ENCODE data around the gene BSN. TPM values are rescaled to one million over a fixed set of nuclear protein-coding genes. Genes with fewer than 3 reads are reported as not detected.

BSN gene
- total and polyA plus RNA-seq, 2 experiments from 2014 or later, result 0.50 to 5.1 TPM

DNA sequence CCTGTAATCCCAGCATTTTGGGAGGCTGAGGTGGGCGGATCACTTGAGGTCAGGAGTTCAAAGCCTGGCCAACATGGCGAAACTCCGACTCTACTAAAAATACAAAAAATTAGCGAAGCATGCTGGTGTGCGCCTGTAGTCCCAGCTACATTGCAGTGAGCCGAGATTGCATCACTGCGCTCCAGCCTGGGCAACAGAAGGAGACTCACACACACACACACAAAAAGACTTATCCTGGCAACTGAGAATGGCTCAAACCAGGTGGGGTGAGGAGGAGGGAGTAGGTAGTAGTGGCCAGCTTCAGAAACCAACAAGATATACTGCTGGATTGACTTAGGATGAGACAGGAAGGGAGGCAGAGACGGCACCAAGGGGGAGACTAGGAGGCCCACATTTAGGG, 66.5 kb downstream of the BSN start:
- no peaks in the 10 kb centered on the region for H3K36me3 ChIP-seq (ENCODE audit: insufficient read depth)
- ATAC-seq, result no peak

More for the DNA sequence above, 66.5 kb downstream of the BSN start:
- Mint-ChIP-seq H3K9me3 (no peaks in the 10 kb centered on the region; the same call in 2 of the 3 replicates), H3K4me3 (no peak overlapping the region), H3K27ac (no peak overlapping the region; the same call in 1 of the 2 replicates), H3K27me3 (ENCODE audit: insufficient read depth, low read depth, poor library complexity) (peaks cover 5% of the 10 kb centered on the region), H3K4me1 (peaks cover 15% of the 10 kb centered on the region), H3K36me3 (ENCODE audit: low read depth) (no peaks in the 10 kb centered on the region; the same call in 2 of the 3 replicates)
- no peak overlapping the region for H2AFZ ChIP-seq
- H3K79me2 ChIP-seq (replicated peaks; ENCODE audit: insufficient read depth), result no peaks in the 10 kb centered on the region
- no peak overlapping the region for H3K4me2 ChIP-seq
- no peaks in the 10 kb centered on the region; the same call in 1 of the 2 replicates for H3K9me2 ChIP-seq (ENCODE audit: insufficient read depth)
- H4K20me1 ChIP-seq (replicated peaks; ENCODE audit: insufficient read depth), result no peaks in the 10 kb centered on the region; the same call in 1 of the 2 replicates
- no peaks in the 10 kb centered on the region for H3K27me3 ChIP-seq (ENCODE audit: insufficient read depth)
- no peak for DNase-seq (ENCODE audit: low spot score)
- H3K27ac ChIP-seq (ENCODE audit: low read depth), result no peak overlapping the region
- no peak overlapping the region for H3K4me3 ChIP-seq
- H3K4me1 ChIP-seq (ENCODE audit: insufficient read depth), result peaks cover 9% of the 10 kb centered on the region
- H3F3A ChIP-seq (replicated peaks; ENCODE audit: low read depth), result no peaks in the 10 kb centered on the region
- no peak for TF ChIP-seq JUNB (IDR thresholded peaks at IDR 0.05; ENCODE audit: unreplicated experiment)
- TF ChIP-seq, protein P1, sequence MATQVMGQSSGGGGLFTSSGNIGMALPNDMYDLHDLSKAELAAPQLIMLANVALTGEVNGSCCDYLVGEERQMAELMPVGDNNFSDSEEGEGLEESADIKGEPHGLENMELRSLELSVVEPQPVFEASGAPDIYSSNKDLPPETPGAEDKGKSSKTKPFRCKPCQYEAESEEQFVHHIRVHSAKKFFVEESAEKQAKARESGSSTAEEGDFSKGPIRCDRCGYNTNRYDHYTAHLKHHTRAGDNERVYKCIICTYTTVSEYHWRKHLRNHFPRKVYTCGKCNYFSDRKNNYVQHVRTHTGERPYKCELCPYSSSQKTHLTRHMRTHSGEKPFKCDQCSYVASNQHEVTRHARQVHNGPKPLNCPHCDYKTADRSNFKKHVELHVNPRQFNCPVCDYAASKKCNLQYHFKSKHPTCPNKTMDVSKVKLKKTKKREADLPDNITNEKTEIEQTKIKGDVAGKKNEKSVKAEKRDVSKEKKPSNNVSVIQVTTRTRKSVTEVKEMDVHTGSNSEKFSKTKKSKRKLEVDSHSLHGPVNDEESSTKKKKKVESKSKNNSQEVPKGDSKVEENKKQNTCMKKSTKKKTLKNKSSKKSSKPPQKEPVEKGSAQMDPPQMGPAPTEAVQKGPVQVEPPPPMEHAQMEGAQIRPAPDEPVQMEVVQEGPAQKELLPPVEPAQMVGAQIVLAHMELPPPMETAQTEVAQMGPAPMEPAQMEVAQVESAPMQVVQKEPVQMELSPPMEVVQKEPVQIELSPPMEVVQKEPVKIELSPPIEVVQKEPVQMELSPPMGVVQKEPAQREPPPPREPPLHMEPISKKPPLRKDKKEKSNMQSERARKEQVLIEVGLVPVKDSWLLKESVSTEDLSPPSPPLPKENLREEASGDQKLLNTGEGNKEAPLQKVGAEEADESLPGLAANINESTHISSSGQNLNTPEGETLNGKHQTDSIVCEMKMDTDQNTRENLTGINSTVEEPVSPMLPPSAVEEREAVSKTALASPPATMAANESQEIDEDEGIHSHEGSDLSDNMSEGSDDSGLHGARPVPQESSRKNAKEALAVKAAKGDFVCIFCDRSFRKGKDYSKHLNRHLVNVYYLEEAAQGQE (IDR thresholded peaks at IDR 0.05; ENCODE audit: unreplicated experiment), result no peak
- no peak for TF ChIP-seq ZNF331 (CRISPR knock-in tag; IDR thresholded peaks at IDR 0.05; ENCODE audit: low read depth)
- no peak for TF ChIP-seq ZNF114 (CRISPR knock-in tag; IDR thresholded peaks at IDR 0.05)
- no peak for TF ChIP-seq EZH2phosphoT487 (IDR thresholded peaks at IDR 0.05; ENCODE audit: unreplicated experiment)
- no peak for TF ChIP-seq POLR2AphosphoS5 (IDR thresholded peaks at IDR 0.05; ENCODE audit: low read depth)
- TF ChIP-seq, protein P2, sequence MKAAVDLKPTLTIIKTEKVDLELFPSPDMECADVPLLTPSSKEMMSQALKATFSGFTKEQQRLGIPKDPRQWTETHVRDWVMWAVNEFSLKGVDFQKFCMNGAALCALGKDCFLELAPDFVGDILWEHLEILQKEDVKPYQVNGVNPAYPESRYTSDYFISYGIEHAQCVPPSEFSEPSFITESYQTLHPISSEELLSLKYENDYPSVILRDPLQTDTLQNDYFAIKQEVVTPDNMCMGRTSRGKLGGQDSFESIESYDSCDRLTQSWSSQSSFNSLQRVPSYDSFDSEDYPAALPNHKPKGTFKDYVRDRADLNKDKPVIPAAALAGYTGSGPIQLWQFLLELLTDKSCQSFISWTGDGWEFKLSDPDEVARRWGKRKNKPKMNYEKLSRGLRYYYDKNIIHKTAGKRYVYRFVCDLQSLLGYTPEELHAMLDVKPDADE (IDR thresholded peaks at IDR 0.05), result no peak
- TF ChIP-seq STAT1 (IDR thresholded peaks at IDR 0.05; ENCODE audit: unreplicated experiment), result no peak
- TF ChIP-seq EZH2 (IDR thresholded peaks at IDR 0.05; ENCODE audit: low read depth, unreplicated experiment), result no peak
- TF ChIP-seq, protein P3, sequence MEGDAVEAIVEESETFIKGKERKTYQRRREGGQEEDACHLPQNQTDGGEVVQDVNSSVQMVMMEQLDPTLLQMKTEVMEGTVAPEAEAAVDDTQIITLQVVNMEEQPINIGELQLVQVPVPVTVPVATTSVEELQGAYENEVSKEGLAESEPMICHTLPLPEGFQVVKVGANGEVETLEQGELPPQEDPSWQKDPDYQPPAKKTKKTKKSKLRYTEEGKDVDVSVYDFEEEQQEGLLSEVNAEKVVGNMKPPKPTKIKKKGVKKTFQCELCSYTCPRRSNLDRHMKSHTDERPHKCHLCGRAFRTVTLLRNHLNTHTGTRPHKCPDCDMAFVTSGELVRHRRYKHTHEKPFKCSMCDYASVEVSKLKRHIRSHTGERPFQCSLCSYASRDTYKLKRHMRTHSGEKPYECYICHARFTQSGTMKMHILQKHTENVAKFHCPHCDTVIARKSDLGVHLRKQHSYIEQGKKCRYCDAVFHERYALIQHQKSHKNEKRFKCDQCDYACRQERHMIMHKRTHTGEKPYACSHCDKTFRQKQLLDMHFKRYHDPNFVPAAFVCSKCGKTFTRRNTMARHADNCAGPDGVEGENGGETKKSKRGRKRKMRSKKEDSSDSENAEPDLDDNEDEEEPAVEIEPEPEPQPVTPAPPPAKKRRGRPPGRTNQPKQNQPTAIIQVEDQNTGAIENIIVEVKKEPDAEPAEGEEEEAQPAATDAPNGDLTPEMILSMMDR (conservative IDR thresholded peaks at IDR 0.05; ENCODE audit: low read depth in 2 of 2), result no peak
- no peak for TF ChIP-seq NANOG (IDR thresholded peaks at IDR 0.05; ENCODE audit: borderline replicate concordance)
- TF ChIP-seq CREB1 (CRISPR knock-in tag; IDR thresholded peaks at IDR 0.05; ENCODE audit: low read depth), result no peak
- TF ChIP-seq, protein P4, sequence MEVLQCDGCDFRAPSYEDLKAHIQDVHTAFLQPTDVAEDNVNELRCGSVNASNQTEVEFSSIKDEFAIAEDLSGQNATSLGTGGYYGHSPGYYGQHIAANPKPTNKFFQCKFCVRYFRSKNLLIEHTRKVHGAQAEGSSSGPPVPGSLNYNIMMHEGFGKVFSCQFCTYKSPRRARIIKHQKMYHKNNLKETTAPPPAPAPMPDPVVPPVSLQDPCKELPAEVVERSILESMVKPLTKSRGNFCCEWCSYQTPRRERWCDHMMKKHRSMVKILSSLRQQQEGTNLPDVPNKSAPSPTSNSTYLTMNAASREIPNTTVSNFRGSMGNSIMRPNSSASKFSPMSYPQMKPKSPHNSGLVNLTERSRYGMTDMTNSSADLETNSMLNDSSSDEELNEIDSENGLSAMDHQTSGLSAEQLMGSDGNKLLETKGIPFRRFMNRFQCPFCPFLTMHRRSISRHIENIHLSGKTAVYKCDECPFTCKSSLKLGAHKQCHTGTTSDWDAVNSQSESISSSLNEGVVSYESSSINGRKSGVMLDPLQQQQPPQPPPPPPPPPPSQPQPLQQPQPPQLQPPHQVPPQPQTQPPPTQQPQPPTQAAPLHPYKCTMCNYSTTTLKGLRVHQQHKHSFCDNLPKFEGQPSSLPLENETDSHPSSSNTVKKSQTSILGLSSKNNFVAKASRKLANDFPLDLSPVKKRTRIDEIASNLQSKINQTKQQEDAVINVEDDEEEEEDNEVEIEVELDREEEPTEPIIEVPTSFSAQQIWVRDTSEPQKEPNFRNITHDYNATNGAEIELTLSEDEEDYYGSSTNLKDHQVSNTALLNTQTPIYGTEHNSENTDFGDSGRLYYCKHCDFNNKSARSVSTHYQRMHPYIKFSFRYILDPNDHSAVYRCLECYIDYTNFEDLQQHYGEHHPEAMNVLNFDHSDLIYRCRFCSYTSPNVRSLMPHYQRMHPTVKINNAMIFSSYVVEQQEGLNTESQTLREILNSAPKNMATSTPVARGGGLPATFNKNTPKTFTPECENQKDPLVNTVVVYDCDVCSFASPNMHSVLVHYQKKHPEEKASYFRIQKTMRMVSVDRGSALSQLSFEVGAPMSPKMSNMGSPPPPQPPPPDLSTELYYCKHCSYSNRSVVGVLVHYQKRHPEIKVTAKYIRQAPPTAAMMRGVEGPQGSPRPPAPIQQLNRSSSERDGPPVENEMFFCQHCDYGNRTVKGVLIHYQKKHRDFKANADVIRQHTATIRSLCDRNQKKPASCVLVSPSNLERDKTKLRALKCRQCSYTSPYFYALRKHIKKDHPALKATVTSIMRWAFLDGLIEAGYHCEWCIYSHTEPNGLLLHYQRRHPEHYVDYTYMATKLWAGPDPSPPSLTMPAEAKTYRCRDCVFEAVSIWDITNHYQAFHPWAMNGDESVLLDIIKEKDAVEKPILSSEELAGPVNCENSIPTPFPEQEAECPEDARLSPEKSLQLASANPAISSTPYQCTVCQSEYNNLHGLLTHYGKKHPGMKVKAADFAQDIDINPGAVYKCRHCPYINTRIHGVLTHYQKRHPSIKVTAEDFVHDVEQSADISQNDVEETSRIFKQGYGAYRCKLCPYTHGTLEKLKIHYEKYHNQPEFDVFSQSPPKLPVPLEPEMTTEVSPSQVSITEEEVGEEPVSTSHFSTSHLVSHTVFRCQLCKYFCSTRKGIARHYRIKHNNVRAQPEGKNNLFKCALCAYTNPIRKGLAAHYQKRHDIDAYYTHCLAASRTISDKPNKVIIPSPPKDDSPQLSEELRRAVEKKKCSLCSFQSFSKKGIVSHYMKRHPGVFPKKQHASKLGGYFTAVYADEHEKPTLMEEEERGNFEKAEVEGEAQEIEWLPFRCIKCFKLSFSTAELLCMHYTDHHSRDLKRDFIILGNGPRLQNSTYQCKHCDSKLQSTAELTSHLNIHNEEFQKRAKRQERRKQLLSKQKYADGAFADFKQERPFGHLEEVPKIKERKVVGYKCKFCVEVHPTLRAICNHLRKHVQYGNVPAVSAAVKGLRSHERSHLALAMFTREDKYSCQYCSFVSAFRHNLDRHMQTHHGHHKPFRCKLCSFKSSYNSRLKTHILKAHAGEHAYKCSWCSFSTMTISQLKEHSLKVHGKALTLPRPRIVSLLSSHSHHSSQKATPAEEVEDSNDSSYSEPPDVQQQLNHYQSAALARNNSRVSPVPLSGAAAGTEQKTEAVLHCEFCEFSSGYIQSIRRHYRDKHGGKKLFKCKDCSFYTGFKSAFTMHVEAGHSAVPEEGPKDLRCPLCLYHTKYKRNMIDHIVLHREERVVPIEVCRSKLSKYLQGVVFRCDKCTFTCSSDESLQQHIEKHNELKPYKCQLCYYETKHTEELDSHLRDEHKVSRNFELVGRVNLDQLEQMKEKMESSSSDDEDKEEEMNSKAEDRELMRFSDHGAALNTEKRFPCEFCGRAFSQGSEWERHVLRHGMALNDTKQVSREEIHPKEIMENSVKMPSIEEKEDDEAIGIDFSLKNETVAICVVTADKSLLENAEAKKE (CRISPR knock-in tag; IDR thresholded peaks at IDR 0.05), result no peak
